Measurements from ENCODE around the gene PKM. TPM values are rescaled to one million over a fixed set of nuclear protein-coding genes. Genes with fewer than 3 reads are reported as not detected.
A peak's percentile ranks its signal among the peaks of the same experiment; 100 is the strongest.

PKM gene
- polyA plus RNA-seq (3,138 to 3,414 TPM (median 3,352 TPM) in 3 replicates), polyA minus RNA-seq (3,399 to 4,327 TPM (median 3,658 TPM) in 3 replicates)
- polyA plus RNA-seq (2011; ENCODE audit: low read depth): 1,668 TPM
- 2,535 and 3,357 TPM in 2 replicates for polyA plus RNA-seq (2011; cell fraction: cytosol; rRNA removed)
- polyA plus RNA-seq (2011; cell fraction: nucleus; rRNA removed): 3,051 and 3,212 TPM in 2 replicates
- polyA plus RNA-seq (2012; ENCODE audit: low replicate concordance): 1,288 and 3,147 TPM in 2 replicates
- 3,179 TPM for polyA minus RNA-seq (2011; cell fraction: cytosol; rRNA and poly(A)+ RNA removed)
- polyA minus RNA-seq (2011; cell fraction: nucleus; rRNA and poly(A)+ RNA removed): 1,903 and 2,240 TPM in 2 replicates

DNA sequence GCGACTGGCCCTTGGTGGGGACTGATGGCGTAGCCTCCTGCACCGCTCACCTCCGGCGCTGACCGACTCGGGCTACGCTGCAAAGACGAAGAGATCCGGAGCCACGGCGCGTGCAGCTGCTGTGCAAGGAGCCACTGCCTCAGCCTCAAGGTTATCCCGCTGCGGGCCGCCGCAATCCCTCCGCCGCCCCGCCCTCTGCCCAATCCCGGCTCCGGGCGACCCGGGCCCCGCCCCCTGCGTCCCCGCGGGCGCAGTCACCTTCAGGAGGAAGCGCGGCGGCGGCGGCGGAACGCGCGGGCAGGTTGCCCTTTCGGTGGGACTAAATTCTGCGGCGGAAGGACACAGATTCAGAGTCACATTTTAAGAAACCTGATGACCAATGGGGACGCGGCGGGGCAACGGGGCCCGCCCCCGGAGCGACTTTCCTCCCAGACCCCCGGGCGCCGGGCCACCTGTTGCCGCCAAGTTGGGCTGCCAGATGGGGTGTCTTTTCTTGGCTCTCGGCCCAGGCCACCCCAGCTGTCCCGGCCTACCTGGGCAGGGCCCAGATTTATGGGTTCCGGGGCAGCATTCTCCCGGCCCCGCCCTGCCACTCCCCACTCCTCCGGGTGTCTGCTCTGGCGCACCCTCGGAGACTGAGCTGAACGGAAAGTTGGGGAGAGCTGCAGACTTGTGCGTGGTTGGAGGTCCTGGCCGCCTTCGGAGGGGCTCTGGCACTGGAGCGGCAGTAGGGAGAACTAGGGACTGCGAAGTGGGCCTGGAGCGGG lies at the start of gene PKM:
TSS of gene PKM (minus strand) at position 125 of the 767 bp plus-strand sequence. CDS start 12,093 bp downstream, outside the sequence.
- H4K20me1 ChIP-seq (ENCODE audit: control insufficient read depth, extremely low read depth, insufficient read depth, low read length): peaks cover 12% of the 10 kb centered on the region
- H3K4me1 ChIP-seq (ENCODE audit: control insufficient read depth, extremely low read depth, insufficient read depth, low read length): peaks cover 25% of the 10 kb centered on the region
- no peaks in the 10 kb centered on the region for H3K9me1 ChIP-seq (ENCODE audit: control insufficient read depth, extremely low read depth, insufficient read depth, low read length)
- peaks cover 4 to 13% of the 10 kb centered on the region in 2 experiments for H3K36me3 ChIP-seq (ENCODE audit: control insufficient read depth in 2 of 2, extremely low read depth in 1 of 2, insufficient read depth in 2 of 2, low read length in 2 of 2)
- H3K27me3 ChIP-seq (ENCODE audit: control insufficient read depth, extremely low read depth, insufficient read depth, low read length): no peaks in the 10 kb centered on the region
- no peak for TF ChIP-seq CTCF (optimal IDR thresholded peaks at IDR 0.05 in 1 of 3, IDR thresholded peaks at IDR 0.05 in 1 of 3, conservative IDR thresholded peaks at IDR 0.05 in 1 of 3; ENCODE audit: extremely low read depth in 1 of 3, insufficient read depth in 2 of 3, low read length in 3 of 3)
- TF ChIP-seq EZH2 (IDR thresholded peaks at IDR 0.05; ENCODE audit: low read length): no peak
- H2AFZ ChIP-seq (ENCODE audit: control insufficient read depth, low read length): no peak within 1 kb of the TSS
- H3K4me2 ChIP-seq (ENCODE audit: control insufficient read depth, extremely low read depth, insufficient read depth, low read depth, low read length): peak within 1 kb of the TSS; percentile 93
- DNase-seq (ENCODE audit: low read depth, low spot score) (peak; percentile 87), FAIRE-seq (no peak)
- H3K9ac ChIP-seq (ENCODE audit: control insufficient read depth, extremely low read depth, insufficient read depth, low read length): peak within 1 kb of the TSS; percentile 96
- H3K4me3 ChIP-seq (ENCODE audit: control insufficient read depth in 2 of 3, extremely low read depth in 1 of 3, insufficient read depth in 2 of 3, low read depth in 1 of 3, low read length in 3 of 3): peak within 1 kb of the TSS; percentile 83 to 95 (median 93)
- peaks cover 44% of the 10 kb centered on the region for H3K79me2 ChIP-seq (ENCODE audit: control insufficient read depth, insufficient read depth, low read length)
- peak within 1 kb of the TSS; percentile 99 for H3K27ac ChIP-seq (ENCODE audit: control insufficient read depth, insufficient read depth, low read length)
- dilution Hi-C loops (cut with MboI; ENCODE audit: extremely low pct_ligation_motif_present, low sequenced_read_pairs): no loop called here
- H3K9me3 ChIP-seq (ENCODE audit: control insufficient read depth, low read depth, low read length): no peaks in the 10 kb centered on the region

- Histone ChIP-seq H3K27ac (ENCODE audit: control insufficient read depth, insufficient read depth, low read length) (no peak overlapping the region), H3K4me3 (ENCODE audit: control insufficient read depth in 2 of 3, extremely low read depth in 1 of 3, insufficient read depth in 2 of 3, low read depth in 1 of 3, low read length in 3 of 3) (no peak overlapping the region), H3K4me1 (ENCODE audit: control insufficient read depth, extremely low read depth, insufficient read depth, low read length) (peaks cover 14% of the 10 kb centered on the region), H3K79me2 (ENCODE audit: control insufficient read depth, insufficient read depth, low read length) (no peaks in the 10 kb centered on the region), H3K9ac (ENCODE audit: control insufficient read depth, extremely low read depth, insufficient read depth, low read length) (no peak overlapping the region), H3K9me1 (ENCODE audit: control insufficient read depth, extremely low read depth, insufficient read depth, low read length) (no peaks in the 10 kb centered on the region), H2AFZ (ENCODE audit: control insufficient read depth, low read length) (no peak overlapping the region), H3K36me3 (ENCODE audit: control insufficient read depth in 2 of 2, extremely low read depth in 1 of 2, insufficient read depth in 2 of 2, low read length in 2 of 2) (no peaks in the 10 kb centered on the region), H3K27me3 (ENCODE audit: control insufficient read depth, extremely low read depth, insufficient read depth, low read length) (no peaks in the 10 kb centered on the region), H3K4me2 (ENCODE audit: control insufficient read depth, extremely low read depth, insufficient read depth, low read depth, low read length) (no peak overlapping the region), H4K20me1 (ENCODE audit: control insufficient read depth, extremely low read depth, insufficient read depth, low read length) (no peaks in the 10 kb centered on the region), H3K9me3 (ENCODE audit: control insufficient read depth, low read depth, low read length) (no peaks in the 10 kb centered on the region)
- no peak for FAIRE-seq
- no peak for TF ChIP-seq EZH2 (IDR thresholded peaks at IDR 0.05; ENCODE audit: low read length)
- TF ChIP-seq CTCF (optimal IDR thresholded peaks at IDR 0.05 in 1 of 3, IDR thresholded peaks at IDR 0.05 in 1 of 3, conservative IDR thresholded peaks at IDR 0.05 in 1 of 3; ENCODE audit: extremely low read depth in 1 of 3, insufficient read depth in 2 of 3, low read length in 3 of 3): no peak
- dilution Hi-C loops (cut with MboI; ENCODE audit: extremely low pct_ligation_motif_present, low sequenced_read_pairs): no loop called here
- DNase-seq (ENCODE audit: low read depth, low spot score): no peak
Measured at GRCh38 chr15:72280751-72281150, 49.8 kb upstream of the PKM start.
